H1 (cell line): ENCODE measurements around the gene ZNF175. TPM values are rescaled to one million over a fixed set of nuclear protein-coding genes. Genes with fewer than 3 reads are reported as not detected.

Source experiments
- CTCF ChIA-PET: fragments of 300-600 bp; sonication (Branson Sonifier 250); formaldehyde crosslinking; loops from one replicate; lab custom pipeline; 2021; ENCODE audit not compliant: partially characterized antibody; lab: Charles Lee
- POLR2A ChIA-PET: fragments of 300-600 bp; sonication (Branson Sonifier 250); formaldehyde crosslinking; loops from one replicate; lab custom pipeline; 2021; ENCODE audit warnings: inconsistent platforms; ENCODE audit not compliant: partially characterized antibody; lab: Charles Lee
- DNase-seq, 2 experiments: peaks; one replicate each; pipeline versions ENCODE4 v3.0.0 to v3.0.0-alpha.2; 2010 to 2022; ENCODE audit warnings: low spot score in 2 of 2, low read depth in 1 of 2, mixed read lengths in 1 of 2
- FAIRE-seq: peaks from 2 replicates; lab custom pipeline; 2011; peaks lifted over from hg19 to GRCh38; lab: Jason Lieb, UNC
- H2AFZ ChIP-seq: 2 replicates; pipeline ENCODE4 v1.8.1; 2012; ENCODE audit warnings: low read length, inconsistent platforms
- H2AK5ac ChIP-seq: 2 replicates; pipeline ENCODE4 v1.6.1; 2013; ENCODE audit warnings: low read depth, low read length
- H2BK120ac ChIP-seq: replicated peaks from 2 replicates; pipeline ENCODE3; 2013; ENCODE audit warnings: low read depth, low read length, inconsistent platforms
- H2BK12ac ChIP-seq: 2 replicates; pipeline ENCODE4 v1.6.1; 2013; ENCODE audit warnings: low read depth, low read length
- H2BK15ac ChIP-seq: 2 replicates; pipeline ENCODE4 v1.6.1; 2013; ENCODE audit warnings: low read length
- H2BK20ac ChIP-seq: 2 replicates; pipeline ENCODE4 v1.6.1; 2013; ENCODE audit warnings: low read length
- H2BK5ac ChIP-seq: 2 replicates; pipeline ENCODE4 v1.6.1; 2013; ENCODE audit warnings: low read depth, low read length
- H3K14ac ChIP-seq: 2 replicates; pipeline ENCODE4 v1.6.1; 2013; ENCODE audit warnings: inconsistent platforms; ENCODE audit not compliant: insufficient read length
- H3K18ac ChIP-seq: 2 replicates; pipeline ENCODE4 v1.6.1; 2013; ENCODE audit warnings: low read length; ENCODE audit errors: extremely low read depth
- H3K23ac ChIP-seq: 2 replicates; pipeline ENCODE4 v1.6.1; 2013; ENCODE audit warnings: inconsistent platforms; ENCODE audit not compliant: insufficient read length
- H3K23me2 ChIP-seq: 2 replicates; pipeline ENCODE4 v1.6.1; 2013; ENCODE audit warnings: low read depth, low read length
- H3K27ac ChIP-seq: 2 replicates; pipeline ENCODE4 v1.6.1; 2011; ENCODE audit warnings: low read depth, low read length, inconsistent platforms
- H3K27me3 ChIP-seq, 4 experiments: replicated peaks in 1 of 4; 1 replicate in 1 of 4; 2 replicates in 3 of 4; pipeline versions ENCODE4 v1.6.1 to v1.8.1; 2011 to 2013; ENCODE audit warnings: low read length in 3 of 4, mild to moderate bottlenecking in 3 of 4, inconsistent platforms in 2 of 4, mixed read lengths in 2 of 4, moderate library complexity in 1 of 4; ENCODE audit not compliant: control insufficient read depth in 3 of 4, insufficient read depth in 3 of 4; ENCODE audit errors: extremely low read depth in 1 of 4
- H3K36me3 ChIP-seq, 4 experiments: 2 replicates each; pipeline versions ENCODE4 v1.6.1 to v1.8.1; 2011 to 2013; ENCODE audit warnings: mild to moderate bottlenecking in 4 of 4, low read length in 3 of 4, moderate library complexity in 2 of 4, control low read depth in 1 of 4, inconsistent platforms in 1 of 4; ENCODE audit not compliant: insufficient read depth in 4 of 4, control insufficient read depth in 2 of 4
- H3K4ac ChIP-seq: replicated peaks from 2 replicates; pipeline ENCODE3; 2013; ENCODE audit warnings: low read length, low read depth, mixed read lengths, inconsistent platforms; ENCODE audit not compliant: insufficient read length
- H3K4me1 ChIP-seq, 4 experiments: replicated peaks in 1 of 4; 1 replicate in 1 of 4; 2 replicates in 3 of 4; pipeline versions ENCODE4 v1.6.1 to v1.8.1; 2011 to 2013; ENCODE audit warnings: low read length in 3 of 4, inconsistent platforms in 2 of 4, mixed read lengths in 1 of 4; ENCODE audit not compliant: insufficient read depth in 4 of 4, control insufficient read depth in 3 of 4
- H3K4me2 ChIP-seq, 2 experiments: 2 replicates each; pipeline versions ENCODE4 v1.6.1 to v1.8.1; 2011 to 2013; ENCODE audit warnings: low read depth in 2 of 2, low read length in 2 of 2, control low read depth in 1 of 2, inconsistent platforms in 1 of 2, mild to moderate bottlenecking in 1 of 2; ENCODE audit not compliant: insufficient read depth in 1 of 2
- H3K4me3 ChIP-seq, 4 experiments: fragments of 200-600, 300-600 bp in 1 of 4; sonication (generic), shearing (Covaris generic), sonication (Bioruptor Twin) in 1 of 4; 2 replicates each; pipeline versions ENCODE4 v1.5.1 to v1.8.1; 2011 to 2016; ENCODE audit warnings: low read length in 4 of 4, low read depth in 3 of 4, control low read depth in 2 of 4, inconsistent platforms in 2 of 4, mild to moderate bottlenecking in 2 of 4, mixed read lengths in 1 of 4, moderate library complexity in 1 of 4; ENCODE audit not compliant: insufficient read depth in 2 of 4; ENCODE audit errors: extremely low read depth in 1 of 4
- H3K56ac ChIP-seq: replicated peaks from 2 replicates; pipeline ENCODE3; 2013; ENCODE audit warnings: low read depth, mild to moderate bottlenecking, mixed read lengths, low read length, inconsistent platforms; ENCODE audit not compliant: insufficient read length
- H3K79me1 ChIP-seq: 2 replicates; pipeline ENCODE4 v1.6.1; 2013; ENCODE audit warnings: low read depth, low read length, control low read depth
- H3K79me2 ChIP-seq, 2 experiments: 2 replicates each; pipeline versions ENCODE4 v1.6.1 to v1.8.1; 2012 to 2013; ENCODE audit warnings: low read length in 2 of 2, mild to moderate bottlenecking in 2 of 2, inconsistent platforms in 1 of 2; ENCODE audit not compliant: insufficient read depth in 2 of 2, control insufficient read depth in 1 of 2
- H3K9ac ChIP-seq, 4 experiments: replicated peaks in 1 of 4; 1 replicate in 1 of 4; 2 replicates in 3 of 4; pipeline versions ENCODE4 v1.6.1 to v1.8.1; 2011 to 2013; ENCODE audit warnings: low read depth in 3 of 4, low read length in 3 of 4, control low read depth in 2 of 4, mild to moderate bottlenecking in 2 of 4, moderate library complexity in 2 of 4, inconsistent platforms in 1 of 4; ENCODE audit errors: extremely low read depth in 1 of 4
- H3K9me3 ChIP-seq, 2 experiments: 2 replicates each; pipeline versions ENCODE4 v1.6.1 to v1.8.1; 2012 to 2013; ENCODE audit warnings: mild to moderate bottlenecking in 2 of 2, moderate library complexity in 2 of 2, control low read depth in 1 of 2, inconsistent platforms in 1 of 2, low read depth in 1 of 2, low read length in 1 of 2, mixed read lengths in 1 of 2; ENCODE audit not compliant: insufficient read depth in 2 of 2
- H4K20me1 ChIP-seq, 2 experiments: replicated peaks in 1 of 2; 2 replicates each; pipeline versions ENCODE3 to v1.8.1; 2011 to 2013; ENCODE audit warnings: inconsistent platforms in 2 of 2, low read length in 2 of 2, mild to moderate bottlenecking in 1 of 2; ENCODE audit not compliant: insufficient read depth in 2 of 2, control insufficient read depth in 1 of 2
- H4K5ac ChIP-seq: 2 replicates; pipeline ENCODE4 v1.6.1; 2013; ENCODE audit warnings: low read length, low read depth, mixed read lengths, inconsistent platforms; ENCODE audit not compliant: insufficient read length
- H4K8ac ChIP-seq: 2 replicates; pipeline ENCODE4 v1.8.0; 2013; ENCODE audit warnings: mild to moderate bottlenecking, moderate library complexity, low read length, inconsistent platforms; ENCODE audit not compliant: insufficient read depth; ENCODE audit errors: extremely low read depth
- H4K91ac ChIP-seq: replicated peaks from 2 replicates; pipeline ENCODE3; 2013; ENCODE audit warnings: low read length, mixed read lengths, inconsistent platforms; ENCODE audit not compliant: insufficient read length
- CBX8 ChIP-seq: fragments of 300-800, 300-1000 bp; sonication (generic); IDR thresholded peaks from 2 replicates; pipeline ENCODE4 v1.7.1; 2016; ENCODE audit warnings: low read depth, low read length, borderline replicate concordance
- CEBPB ChIP-seq: IDR thresholded peaks from 2 replicates; pipeline ENCODE4 v1.6.1; 2012; ENCODE audit warnings: low read depth, low read length
- KDM4A ChIP-seq: IDR thresholded peaks from one replicate; pipeline ENCODE4 v1.7.1; 2012; ENCODE audit warnings: low read depth, mild to moderate bottlenecking, moderate library complexity, low read length, inconsistent platforms; ENCODE audit not compliant: severe bottlenecking
- SP2 ChIP-seq: IDR thresholded peaks from 2 replicates; pipeline ENCODE4 v1.6.1; 2012; ENCODE audit warnings: mild to moderate bottlenecking, low read length, inconsistent platforms
- SUZ12 ChIP-seq: fragments of 200-600 bp; sonication (generic); IDR thresholded peaks from 2 replicates; pipeline ENCODE4 v1.6.1; 2012; ENCODE audit warnings: mild to moderate bottlenecking, inconsistent platforms, low read length, moderate library complexity, mixed read lengths
- TCF12 ChIP-seq: IDR thresholded peaks from 2 replicates; pipeline ENCODE4 v1.6.1; 2011; ENCODE audit warnings: low read depth, mild to moderate bottlenecking, low read length
- WGBS, 2 experiments: shearing (Covaris generic) in 1 of 2; methylation state at CpG; one replicate each; pipeline versions ENCODE4 v1.1.6 to v1.1.7; 2013 to 2015; ENCODE audit warnings: low lambda C conversion rate in 2 of 2, mixed read lengths in 2 of 2, inconsistent platforms in 1 of 2, low coverage in 1 of 2, missing lambda C conversion rate in 1 of 2; ENCODE audit not compliant: insufficient replicate concordance in 2 of 2, insufficient coverage in 1 of 2, insufficient read length in 1 of 2; ENCODE audit errors: extremely low coverage in 1 of 2, missing lambda C conversion rate in 1 of 2; 5-methylcytosine and 5-hydroxymethylcytosine counted together
- polyA plus RNA-seq, 7 experiments: library from polyadenylated mRNA; depleted of rRNA in 3 of 7; stranded (reverse) in 5 of 7; unstranded in 2 of 7; fragments of >200 nt in 5 of 7; fragments of 200-250 nt in 2 of 7; gene quantifications; 1 replicate in 5 of 7; 2 replicates in 1 of 7; 4 replicates in 1 of 7; pipeline versions ENCODE4 v1.2.1 to v1.2.3, GENCODE V29; 2011 to 2013; ENCODE audit warnings: missing spikeins in 2 of 7, mixed read lengths in 2 of 7
- total RNA-seq: library from RNA; stranded (reverse); fragmentation: NEBNext Ultra II Directional; extraction: Animal tissue kit (Norgen Biotek cat#: 25700); gene quantifications from 2 replicates; pipeline ENCODE4 v1.2.1, GENCODE V29; 2021

Gene ZNF175
- total and polyA plus RNA-seq, 2 of the 8 experiments (the other 6 are each of a cell fraction or from before 2014, with no cell fraction given): 1.7 to 11.1 TPM

- FAIRE-seq (no peak), DNase-seq (no peak)
- no peak overlapping the region for H4K5ac ChIP-seq
- no peak overlapping the region for H3K56ac ChIP-seq
- H3K9ac ChIP-seq: no peak overlapping the region
- WGBS, 2 experiments: 69% methylated on average over 5 of the region's 5 CpGs; no CpG with 5 or more reads in 1 of the 2 experiments
- H3K4me3 ChIP-seq: no peak overlapping the region
- H2AK5ac ChIP-seq: no peak overlapping the region
- no peak overlapping the region for H3K18ac ChIP-seq
- H2BK15ac ChIP-seq: no peak overlapping the region
- H3K79me2 ChIP-seq: no peaks in the 10 kb centered on the region
- CTCF ChIA-PET: interaction anchor here (0.6 to 1.4 kb wide), 2 partner anchors 10 to 107 kb away, joined by 3 read pairs; no protein-coding TSS in a partner anchor
- TF ChIP-seq TCF12 (no peak), KDM4A (no peak), SUZ12 (no peak), CBX8 (no peak), CEBPB (no peak), SP2 (no peak)
- H3K4me2 ChIP-seq: no peak overlapping the region
- H3K23ac ChIP-seq: no peak overlapping the region
- no peak overlapping the region for H4K8ac ChIP-seq
- no peak overlapping the region for H2BK12ac ChIP-seq
- no peak overlapping the region for H3K4ac ChIP-seq
- POLR2A ChIA-PET: no interaction called here
- H3K23me2 ChIP-seq: no peaks in the 10 kb centered on the region
- H2BK20ac ChIP-seq: no peak overlapping the region
- H4K91ac ChIP-seq: no peak overlapping the region
- peaks cover 52 to 76% of the 10 kb centered on the region in 2 experiments for H3K9me3 ChIP-seq
- no peaks in the 10 kb centered on the region for H4K20me1 ChIP-seq
- no peaks in the 10 kb centered on the region for H3K79me1 ChIP-seq
- no peak overlapping the region for H3K27ac ChIP-seq
- no peaks in the 10 kb centered on the region for H3K4me1 ChIP-seq
- H3K27me3 ChIP-seq: no peaks in the 10 kb centered on the region
- H2BK5ac ChIP-seq: no peak overlapping the region
- H3K36me3 ChIP-seq: no peaks in the 10 kb centered on the region
- no peak overlapping the region for H2BK120ac ChIP-seq
- H3K14ac ChIP-seq: no peak overlapping the region
- H2AFZ ChIP-seq: no peak overlapping the region
These were observed 24.9 kb upstream of the ZNF175 start for GRCh38 chr19:51546107-51546649.
